IPS-15b (cell line): ENCODE data around the gene TSGA10.

Experiments
- H3K27me3 ChIP-seq: one replicate; pipeline ENCODE4 v1.6.1; 2013; ENCODE audit warnings: low read length; ENCODE audit not compliant: control insufficient read depth, insufficient read depth
- H3K36me3 ChIP-seq: one replicate; pipeline ENCODE4 v1.6.1; 2013; ENCODE audit warnings: low read length; ENCODE audit not compliant: control insufficient read depth, insufficient read depth
- H3K4me1 ChIP-seq: one replicate; pipeline ENCODE4 v1.6.1; 2013; ENCODE audit warnings: mild to moderate bottlenecking, low read length; ENCODE audit not compliant: control insufficient read depth, insufficient read depth
- H3K4me3 ChIP-seq: one replicate; pipeline ENCODE4 v1.5.1; 2013; ENCODE audit warnings: low read depth, low read length
- H3K9ac ChIP-seq: one replicate; pipeline ENCODE4 v1.6.1; 2013; ENCODE audit warnings: low read depth, mild to moderate bottlenecking, low read length
- H3K9me3 ChIP-seq: one replicate; pipeline ENCODE4 v1.6.1; 2013; ENCODE audit warnings: mild to moderate bottlenecking, low read length; ENCODE audit not compliant: control insufficient read depth, insufficient read depth

TSGA10 gene

GRCh38 chr2:98959810-98960507, 194.8 kb downstream of the TSGA10 start:
- H3K4me1 ChIP-seq, result no peaks in the 10 kb centered on the region
- no peak overlapping the region for H3K4me3 ChIP-seq
- no peaks in the 10 kb centered on the region for H3K9me3 ChIP-seq

DNA sequence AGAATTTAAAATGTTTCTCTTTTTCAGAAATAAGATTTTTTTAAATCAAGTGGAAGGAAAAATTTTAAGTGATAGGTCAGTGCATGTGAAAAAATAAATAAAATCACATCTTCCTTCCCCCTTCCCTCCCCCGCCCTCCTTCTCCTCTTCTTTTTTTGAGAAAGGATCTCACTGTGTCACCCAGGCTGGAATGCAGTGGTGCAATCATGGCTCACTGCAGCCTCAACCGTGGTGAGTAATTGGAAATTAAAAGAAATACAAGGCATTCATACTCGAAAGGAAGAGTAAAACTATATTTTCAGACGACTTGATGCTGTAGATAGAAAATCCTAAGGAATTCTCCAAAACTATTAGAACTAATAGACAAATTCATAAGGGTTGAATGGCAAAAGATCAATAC, 201.8 kb downstream of the TSGA10 start:
- H3K9me3 ChIP-seq, result no peaks in the 10 kb centered on the region
- H3K27me3 ChIP-seq, result no peaks in the 10 kb centered on the region
- no peaks in the 10 kb centered on the region for H3K4me1 ChIP-seq
- H3K36me3 ChIP-seq, result no peaks in the 10 kb centered on the region
- H3K4me3 ChIP-seq, result no peak overlapping the region
- H3K9ac ChIP-seq, result no peak overlapping the region

More at GRCh38 chr2:98959810-98960507, 194.8 kb downstream of the TSGA10 start:
- Histone ChIP-seq H3K36me3 (no peaks in the 10 kb centered on the region), H3K9ac (no peak overlapping the region), H3K27me3 (no peaks in the 10 kb centered on the region)

GRCh38 chr2:98948956-98949739, 205.6 kb downstream of the TSGA10 start:
- Histone ChIP-seq H3K27me3 (no peaks in the 10 kb centered on the region), H3K36me3 (no peaks in the 10 kb centered on the region), H3K4me1 (no peaks in the 10 kb centered on the region), H3K9ac (no peak overlapping the region), H3K9me3 (no peaks in the 10 kb centered on the region), H3K4me3 (no peak overlapping the region)

- H3K36me3 ChIP-seq, result no peaks in the 10 kb centered on the region
- no peaks in the 10 kb centered on the region for H3K27me3 ChIP-seq
- H3K9ac ChIP-seq, result no peak overlapping the region
- H3K4me3 ChIP-seq, result no peak overlapping the region
- no peaks in the 10 kb centered on the region for H3K9me3 ChIP-seq
- H3K4me1 ChIP-seq, result no peaks in the 10 kb centered on the region
Measured at GRCh38 chr2:98947554-98947953, 207.2 kb downstream of the TSGA10 start.
